HT-29 (cell line): ENCODE measurements around the gene MFSD6L. TPM values are rescaled to one million over a fixed set of nuclear protein-coding genes. Genes with fewer than 3 reads are reported as not detected.

Experiments
- DNase-seq: peaks from one replicate; pipeline ENCODE4 v3.0.0-alpha.2; 2015; ENCODE audit warnings: low spot score
- total RNA-seq: library from RNA; depleted of rRNA; stranded (reverse); fragments of >200 nt; shearing (Covaris generic); gene quantifications from 2 replicates; pipeline ENCODE4 v1.2.3, GENCODE V29; 2014; rRNA removed

Gene MFSD6L
- not detected in 2 replicates for total RNA-seq

DNA sequence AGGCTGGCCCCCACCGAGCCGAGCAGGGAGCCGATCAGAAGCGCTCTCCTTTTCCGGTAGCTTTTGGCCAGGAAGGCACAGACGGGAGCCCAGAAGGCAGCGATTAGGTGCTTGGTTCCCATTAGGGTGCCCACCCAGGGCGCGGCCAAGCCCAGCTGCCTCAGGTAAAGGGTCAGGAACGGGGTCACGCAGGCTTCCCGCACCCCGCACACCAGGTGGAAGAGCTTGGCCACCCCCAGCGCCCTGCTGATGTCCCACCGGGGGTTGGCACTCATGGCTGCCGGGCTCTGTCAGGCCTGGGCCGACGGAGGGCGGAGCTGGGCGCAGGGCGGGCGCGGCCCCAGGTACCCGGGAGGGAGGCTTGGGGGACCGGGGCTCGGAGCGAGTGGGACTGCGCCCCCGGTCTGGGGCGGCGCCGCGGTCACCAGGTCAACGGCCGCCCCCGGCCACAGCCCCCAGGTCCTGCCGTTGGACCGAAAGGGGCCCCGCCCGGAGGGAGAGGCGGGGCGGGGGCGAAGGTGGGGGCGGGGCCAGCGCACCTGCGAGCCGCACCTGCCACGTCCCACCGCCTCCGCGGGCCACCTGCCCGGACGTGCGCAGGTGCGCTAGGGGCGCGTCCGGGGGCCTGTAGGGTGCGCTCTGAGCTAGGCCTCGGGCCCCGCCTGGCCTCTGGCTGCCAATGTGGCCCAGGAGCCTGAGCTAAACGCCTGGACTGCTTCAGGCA, at the start of gene MFSD6L:
Gene MFSD6L (minus strand): TSS at position 520 of the 724 bp plus-strand sequence. CDS start 245 bp downstream, at position 275.
- peak; percentile 7 for DNase-seq

DNA sequence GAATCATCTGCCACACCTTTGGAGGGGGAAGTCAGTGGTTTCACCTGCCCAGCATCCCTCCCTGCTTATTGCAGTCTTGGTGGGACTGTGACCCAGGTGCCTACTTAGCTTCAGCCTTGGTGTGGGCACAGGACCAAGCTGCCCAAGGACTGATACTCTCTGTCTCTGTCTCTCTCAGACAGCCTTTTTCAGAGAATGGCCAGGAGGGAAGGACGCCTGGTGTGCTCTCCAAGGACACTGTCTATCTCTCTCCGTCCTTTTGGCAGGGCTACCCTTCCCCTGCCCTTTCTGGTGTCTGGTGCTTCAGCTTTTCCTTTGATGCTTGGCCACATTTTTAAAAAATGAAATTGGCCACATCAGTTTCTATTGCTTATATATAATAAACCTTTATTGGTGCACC, 48.7 kb upstream of the MFSD6L start:
- DNase-seq, result no peak

DNA sequence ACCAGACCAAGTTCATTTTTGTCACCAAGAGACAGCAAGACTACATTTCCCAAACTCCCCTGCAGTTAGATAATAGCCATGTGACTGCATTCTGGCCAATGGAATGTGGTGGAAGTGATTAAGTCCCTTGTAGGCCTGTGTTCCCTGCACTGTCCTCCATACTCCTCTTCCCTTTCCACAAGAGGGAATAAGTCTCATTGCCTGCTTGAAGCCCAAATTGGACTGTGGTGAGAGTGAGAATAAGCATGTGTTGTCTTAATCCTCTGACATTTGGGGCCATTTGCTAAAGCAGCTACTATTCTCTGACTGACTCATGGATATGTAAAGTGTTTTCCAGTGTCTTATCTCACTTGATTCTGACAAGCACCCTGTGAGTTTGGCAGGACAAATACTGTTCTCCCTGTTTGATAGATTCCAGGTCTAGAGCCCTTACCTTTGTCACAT, 47.6 kb upstream of the MFSD6L start:
- DNase-seq, result peak; percentile 3

GRCh38 chr17:8844229-8845218, 45.4 kb upstream of the MFSD6L start:
- no peak for DNase-seq

GRCh38 chr17:8843344-8843743, 44.2 kb upstream of the MFSD6L start:
- no peak for DNase-seq

DNA sequence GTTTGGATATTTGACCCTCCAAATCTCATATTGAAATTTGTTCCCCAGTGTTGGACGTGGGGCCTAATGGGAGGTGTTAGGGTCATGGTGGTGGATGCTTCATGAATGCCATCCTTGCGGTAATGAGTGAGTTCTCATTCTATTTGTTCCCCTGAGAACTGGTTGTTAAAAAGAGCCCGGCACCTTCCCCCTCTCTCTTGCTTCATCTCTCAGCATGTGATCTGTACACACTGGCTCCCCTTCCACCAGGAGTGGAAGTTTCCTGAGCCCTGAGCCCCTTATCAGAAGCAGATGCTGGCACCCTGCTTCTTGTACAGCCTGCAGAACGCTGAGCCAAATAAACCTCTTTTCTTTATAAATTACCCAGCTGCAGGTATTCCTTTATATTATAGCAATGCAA, 42.7 kb upstream of the MFSD6L start:
- DNase-seq, result no peak

- DNase-seq, result no peak
Observed at GRCh38 chr17:8839410-8839935, 40.3 kb upstream of the MFSD6L start.

DNA sequence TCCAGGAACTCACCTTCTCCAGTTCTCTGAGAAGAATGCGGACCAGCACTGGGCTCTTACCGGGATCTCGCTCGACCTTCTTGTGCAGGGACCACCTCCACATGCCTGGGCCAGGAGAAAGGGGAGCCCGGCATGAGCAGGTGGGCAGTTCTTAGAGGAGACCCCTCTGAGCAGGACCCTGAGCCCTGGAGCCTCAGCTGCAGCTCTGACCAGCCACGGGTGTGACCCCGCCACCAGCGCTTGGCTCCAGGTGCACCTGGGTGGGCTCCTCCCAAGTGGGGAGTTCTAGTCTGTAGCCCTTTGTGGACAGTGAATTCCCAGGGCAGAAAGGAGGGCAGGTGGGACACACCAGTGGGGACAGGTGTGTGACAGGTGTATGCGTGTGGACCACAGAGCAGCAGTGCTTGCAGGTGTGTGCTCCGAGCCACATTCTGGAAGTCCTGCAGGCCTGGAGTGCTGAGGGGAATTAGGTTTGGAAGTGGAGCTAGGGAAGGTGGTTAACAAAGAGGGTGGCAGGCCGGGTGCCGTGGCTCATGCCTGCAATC, 39.5 kb upstream of the MFSD6L start:
- DNase-seq, result no peak

DNA sequence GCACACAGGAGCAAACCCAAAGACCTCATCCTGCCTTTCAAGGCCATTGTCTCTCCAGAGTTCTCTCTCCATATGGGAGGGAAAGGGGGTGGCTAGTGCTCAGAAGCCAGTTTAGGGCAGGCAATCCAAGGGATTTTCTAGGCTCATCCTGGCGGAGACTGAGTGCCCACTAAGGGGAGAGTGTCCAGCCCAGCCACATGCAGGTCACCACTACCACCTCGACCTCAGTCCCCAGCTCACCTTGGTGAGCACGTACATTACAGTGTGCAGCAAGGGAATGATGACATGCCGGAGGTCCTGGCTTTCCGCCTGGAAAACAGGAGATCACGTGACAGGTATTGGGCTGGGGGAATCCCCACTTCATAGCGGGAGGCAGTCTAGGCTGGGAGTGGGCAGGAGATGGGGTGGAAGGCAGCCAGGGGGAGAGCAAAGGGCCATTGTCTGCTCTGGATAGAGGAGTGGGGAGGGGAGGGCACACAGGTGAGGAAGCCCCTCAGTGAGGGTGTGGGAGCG, 38.5 kb upstream of the MFSD6L start:
- no peak for DNase-seq

GRCh38 chr17:8836821-8837562, 37.8 kb upstream of the MFSD6L start:
- no peak for DNase-seq

DNA sequence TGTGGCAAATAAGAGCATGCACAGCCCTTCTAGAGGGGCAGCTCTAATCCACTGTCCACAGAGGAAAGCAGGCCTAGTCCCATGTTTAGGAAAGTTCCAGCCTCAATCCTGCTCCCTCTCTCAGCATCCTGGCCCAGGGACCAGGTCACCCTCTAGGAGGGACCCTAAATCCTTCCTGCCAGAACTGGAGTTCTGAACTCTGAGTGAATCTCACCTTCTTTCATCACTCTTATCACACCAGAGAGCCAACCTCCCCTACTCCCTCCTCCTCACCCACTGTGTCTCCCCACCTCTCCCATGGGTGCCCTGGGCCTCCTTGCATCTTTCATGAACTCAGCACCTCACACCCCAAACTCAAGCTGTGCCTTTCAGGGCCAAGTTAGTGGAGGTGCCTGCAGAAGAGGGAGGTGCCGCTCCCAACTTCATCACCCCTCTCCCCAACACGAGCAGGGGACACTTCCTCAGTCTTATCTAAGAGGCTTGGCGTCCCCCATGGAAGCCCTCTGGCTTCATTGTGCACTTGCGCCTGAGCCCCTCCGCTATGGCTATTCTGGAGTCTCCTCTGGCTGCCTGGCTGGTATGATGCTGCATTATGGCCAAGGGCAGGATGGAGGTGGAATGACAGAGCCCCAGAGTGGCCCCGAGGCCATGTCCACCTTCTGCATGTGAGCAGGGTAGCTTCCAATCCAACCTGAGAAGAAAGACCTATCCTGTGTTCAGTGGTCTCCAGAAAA, 36.6 kb upstream of the MFSD6L start:
- DNase-seq, result no peak

GRCh38 chr17:8835106-8835505, 35.9 kb upstream of the MFSD6L start:
- DNase-seq, result no peak

DNA sequence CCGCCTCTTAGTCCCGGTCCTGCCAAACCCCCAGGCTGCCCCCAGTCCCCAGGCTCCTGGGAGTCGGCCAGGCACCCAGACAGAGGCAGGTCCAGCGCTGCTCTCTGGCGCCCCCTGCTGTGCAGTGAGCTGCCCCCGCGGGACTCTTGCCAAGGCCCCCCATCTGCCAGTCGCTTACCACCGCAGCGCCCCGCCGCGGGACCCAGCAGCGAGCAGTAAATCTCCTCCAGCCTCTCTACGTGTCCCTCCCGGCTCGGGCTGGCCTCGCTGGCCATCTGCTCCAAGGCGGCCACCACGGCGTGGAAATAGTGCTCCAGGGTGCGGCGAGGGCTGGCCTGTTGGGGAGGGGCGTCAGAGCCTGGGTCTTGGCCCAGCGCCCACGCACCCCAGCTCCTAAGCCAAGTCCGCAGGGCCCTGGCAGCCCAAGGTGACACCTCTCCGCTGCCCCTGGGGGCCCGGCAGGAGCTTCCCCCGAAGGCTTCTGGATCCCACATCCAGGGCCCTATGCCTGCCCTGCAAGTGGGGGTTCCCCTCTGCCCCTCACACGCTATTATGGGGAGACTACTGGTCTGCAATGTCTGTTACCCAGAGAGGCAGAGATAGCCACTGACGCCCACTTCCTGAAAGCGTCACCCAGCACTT, 33.7 kb upstream of the MFSD6L start:
- DNase-seq, result no peak

- no peak for DNase-seq
Observed at GRCh38 chr17:8831234-8831849, 32.2 kb upstream of the MFSD6L start.

GRCh38 chr17:8830141-8830540, 31.0 kb upstream of the MFSD6L start:
- DNase-seq, result no peak

GRCh38 chr17:8829036-8829941, 30.1 kb upstream of the MFSD6L start:
- DNase-seq, result no peak

GRCh38 chr17:8828517-8828875, 29.3 kb upstream of the MFSD6L start:
- no peak for DNase-seq

DNA sequence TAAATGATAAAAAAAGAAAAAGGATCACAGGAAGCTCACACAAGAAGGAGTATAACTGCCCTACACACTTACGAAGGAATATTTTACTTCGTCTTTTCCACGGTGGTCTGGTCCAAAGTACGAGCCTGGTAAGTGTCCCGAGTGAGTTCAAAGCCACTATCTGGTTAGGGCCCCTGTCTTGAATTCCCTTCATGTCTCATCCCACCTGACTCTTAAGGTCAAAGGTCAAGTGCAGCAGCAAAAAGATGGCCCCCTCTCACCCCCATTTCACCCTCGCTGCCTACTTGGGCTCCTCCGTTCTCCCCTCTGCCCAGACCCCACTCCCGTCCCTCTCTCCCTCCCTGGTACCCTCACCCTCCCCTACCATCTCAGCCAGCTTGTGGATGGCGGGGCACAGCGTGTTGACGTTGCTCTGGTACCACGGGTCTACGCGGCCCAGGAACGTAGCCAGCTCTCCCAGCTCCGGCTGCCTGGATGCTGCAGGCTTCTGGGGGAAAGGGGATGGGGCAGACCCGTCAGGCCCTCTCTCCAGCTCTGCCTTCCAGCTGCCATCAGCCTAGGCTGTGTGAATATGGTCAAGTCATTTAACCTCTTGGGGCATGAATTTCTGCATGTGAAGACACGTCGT, 27.8 kb upstream of the MFSD6L start:
- no peak for DNase-seq
